Measurements from ENCODE around the gene ITGB3.

The ITGB3 gene

GRCh38 chr17:47280072-47280811, 26.6 kb downstream of the ITGB3 start:
- H3K4me3 ChIP-seq (ENCODE audit: low read depth, low read length), result no peak overlapping the region
- no peak for DNase-seq (ENCODE audit: low read depth)
- TF ChIP-seq, protein P1, sequence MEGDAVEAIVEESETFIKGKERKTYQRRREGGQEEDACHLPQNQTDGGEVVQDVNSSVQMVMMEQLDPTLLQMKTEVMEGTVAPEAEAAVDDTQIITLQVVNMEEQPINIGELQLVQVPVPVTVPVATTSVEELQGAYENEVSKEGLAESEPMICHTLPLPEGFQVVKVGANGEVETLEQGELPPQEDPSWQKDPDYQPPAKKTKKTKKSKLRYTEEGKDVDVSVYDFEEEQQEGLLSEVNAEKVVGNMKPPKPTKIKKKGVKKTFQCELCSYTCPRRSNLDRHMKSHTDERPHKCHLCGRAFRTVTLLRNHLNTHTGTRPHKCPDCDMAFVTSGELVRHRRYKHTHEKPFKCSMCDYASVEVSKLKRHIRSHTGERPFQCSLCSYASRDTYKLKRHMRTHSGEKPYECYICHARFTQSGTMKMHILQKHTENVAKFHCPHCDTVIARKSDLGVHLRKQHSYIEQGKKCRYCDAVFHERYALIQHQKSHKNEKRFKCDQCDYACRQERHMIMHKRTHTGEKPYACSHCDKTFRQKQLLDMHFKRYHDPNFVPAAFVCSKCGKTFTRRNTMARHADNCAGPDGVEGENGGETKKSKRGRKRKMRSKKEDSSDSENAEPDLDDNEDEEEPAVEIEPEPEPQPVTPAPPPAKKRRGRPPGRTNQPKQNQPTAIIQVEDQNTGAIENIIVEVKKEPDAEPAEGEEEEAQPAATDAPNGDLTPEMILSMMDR (IDR thresholded peaks at IDR 0.05; ENCODE audit: control insufficient read depth, extremely low read depth, insufficient read depth), result no peak

- TF ChIP-seq, protein P1 (IDR thresholded peaks at IDR 0.05; ENCODE audit: control insufficient read depth, extremely low read depth, insufficient read depth), result no peak
- H3K4me3 ChIP-seq (ENCODE audit: low read depth, low read length), result no peak overlapping the region
- no peak for DNase-seq (ENCODE audit: low read depth)
These were observed 27.6 kb downstream of the ITGB3 start for GRCh38 chr17:47281216-47281615.

DNA sequence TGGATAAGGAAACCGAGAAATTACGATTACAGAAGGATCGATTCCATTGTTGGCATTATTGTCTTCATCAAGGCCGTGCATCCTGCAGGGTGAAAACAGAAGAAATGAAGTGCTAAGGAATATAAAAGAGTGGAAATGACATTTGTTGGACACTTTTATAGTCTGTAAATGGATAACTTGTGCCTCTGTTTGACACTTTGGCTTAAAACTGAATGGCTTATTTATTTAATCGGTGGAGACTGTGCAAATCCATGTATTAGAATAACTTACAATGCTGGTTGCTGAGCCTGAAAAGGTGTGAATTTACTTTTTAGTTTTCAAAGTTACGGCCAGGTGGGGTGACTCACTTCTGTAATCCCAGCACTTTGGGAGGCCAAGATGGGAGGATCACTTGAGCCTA, 31.4 kb downstream of the ITGB3 start:
- DNase-seq (ENCODE audit: low read depth), result no peak
- TF ChIP-seq, protein P1 (IDR thresholded peaks at IDR 0.05; ENCODE audit: control insufficient read depth, extremely low read depth, insufficient read depth), result no peak
- no peak overlapping the region for H3K4me3 ChIP-seq (ENCODE audit: low read depth, low read length)

DNA sequence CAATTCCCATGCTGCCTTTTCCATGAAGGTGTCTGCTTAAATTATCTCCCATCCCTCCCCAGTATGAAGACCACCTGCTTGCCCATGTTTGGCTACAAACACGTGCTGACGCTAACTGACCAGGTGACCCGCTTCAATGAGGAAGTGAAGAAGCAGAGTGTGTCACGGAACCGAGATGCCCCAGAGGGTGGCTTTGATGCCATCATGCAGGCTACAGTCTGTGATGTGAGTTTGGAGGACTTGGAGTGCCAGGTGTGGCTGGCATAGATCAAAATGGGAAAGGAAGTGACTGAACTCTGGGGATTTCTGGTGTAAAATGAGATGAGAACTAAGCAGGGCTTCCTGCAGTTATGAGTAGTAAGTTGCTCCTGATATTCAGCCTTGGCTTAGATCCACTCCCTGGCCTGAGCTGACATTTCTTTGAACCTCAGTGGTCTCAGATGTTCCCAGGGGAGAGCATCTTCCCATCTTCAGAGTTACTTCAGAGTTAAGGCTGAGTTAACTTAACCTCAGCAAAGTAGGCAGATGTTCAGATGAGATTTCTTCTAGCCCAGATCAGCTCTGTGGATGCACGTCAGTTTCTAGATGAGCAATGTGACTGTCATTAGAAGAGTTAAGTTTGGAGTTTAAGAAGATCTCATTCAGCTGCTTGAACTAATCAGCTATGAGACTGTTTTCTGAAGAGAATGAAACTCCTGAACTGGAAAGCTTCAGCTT, 32.7 kb downstream of the ITGB3 start:
- TF ChIP-seq, protein P1 (IDR thresholded peaks at IDR 0.05; ENCODE audit: control insufficient read depth, extremely low read depth, insufficient read depth), result no peak
- no peak for DNase-seq (ENCODE audit: low read depth)
- no peak overlapping the region for H3K4me3 ChIP-seq (ENCODE audit: low read depth, low read length)

- DNase-seq (ENCODE audit: low read depth), result no peak
- TF ChIP-seq, protein P1 (IDR thresholded peaks at IDR 0.05; ENCODE audit: control insufficient read depth, extremely low read depth, insufficient read depth), result no peak
- H3K4me3 ChIP-seq (ENCODE audit: low read depth, low read length), result no peak overlapping the region
These were observed 33.4 kb downstream of the ITGB3 start for GRCh38 chr17:47287068-47287467.

- no peak for DNase-seq (ENCODE audit: low read depth)
- TF ChIP-seq, protein P1 (IDR thresholded peaks at IDR 0.05; ENCODE audit: control insufficient read depth, extremely low read depth, insufficient read depth), result no peak
- H3K4me3 ChIP-seq (ENCODE audit: low read depth, low read length), result no peak overlapping the region
These were observed 34.0 kb downstream of the ITGB3 start for GRCh38 chr17:47287639-47288038.
